Measurements from ENCODE around the gene PNCK.

- TF ChIP-seq, protein P1, sequence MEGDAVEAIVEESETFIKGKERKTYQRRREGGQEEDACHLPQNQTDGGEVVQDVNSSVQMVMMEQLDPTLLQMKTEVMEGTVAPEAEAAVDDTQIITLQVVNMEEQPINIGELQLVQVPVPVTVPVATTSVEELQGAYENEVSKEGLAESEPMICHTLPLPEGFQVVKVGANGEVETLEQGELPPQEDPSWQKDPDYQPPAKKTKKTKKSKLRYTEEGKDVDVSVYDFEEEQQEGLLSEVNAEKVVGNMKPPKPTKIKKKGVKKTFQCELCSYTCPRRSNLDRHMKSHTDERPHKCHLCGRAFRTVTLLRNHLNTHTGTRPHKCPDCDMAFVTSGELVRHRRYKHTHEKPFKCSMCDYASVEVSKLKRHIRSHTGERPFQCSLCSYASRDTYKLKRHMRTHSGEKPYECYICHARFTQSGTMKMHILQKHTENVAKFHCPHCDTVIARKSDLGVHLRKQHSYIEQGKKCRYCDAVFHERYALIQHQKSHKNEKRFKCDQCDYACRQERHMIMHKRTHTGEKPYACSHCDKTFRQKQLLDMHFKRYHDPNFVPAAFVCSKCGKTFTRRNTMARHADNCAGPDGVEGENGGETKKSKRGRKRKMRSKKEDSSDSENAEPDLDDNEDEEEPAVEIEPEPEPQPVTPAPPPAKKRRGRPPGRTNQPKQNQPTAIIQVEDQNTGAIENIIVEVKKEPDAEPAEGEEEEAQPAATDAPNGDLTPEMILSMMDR (conservative IDR thresholded peaks at IDR 0.05; ENCODE audit: low read depth, low read length) = no peak
- TF ChIP-seq EZH2 (IDR thresholded peaks at IDR 0.05; ENCODE audit: borderline replicate concordance, low read depth, low read length, poor library complexity, severe bottlenecking) = no peak
Measured at GRCh38 chrX:153624196-153625091, 49.2 kb downstream of the PNCK start.

Measured in A673 (cell line).